Measurements from ENCODE around the gene ZNF334. TPM values are rescaled to one million over a fixed set of nuclear protein-coding genes. Genes with fewer than 3 reads are reported as not detected.

Gene ZNF334
- total RNA-seq, 1 donor, result 5.8 TPM

DNA sequence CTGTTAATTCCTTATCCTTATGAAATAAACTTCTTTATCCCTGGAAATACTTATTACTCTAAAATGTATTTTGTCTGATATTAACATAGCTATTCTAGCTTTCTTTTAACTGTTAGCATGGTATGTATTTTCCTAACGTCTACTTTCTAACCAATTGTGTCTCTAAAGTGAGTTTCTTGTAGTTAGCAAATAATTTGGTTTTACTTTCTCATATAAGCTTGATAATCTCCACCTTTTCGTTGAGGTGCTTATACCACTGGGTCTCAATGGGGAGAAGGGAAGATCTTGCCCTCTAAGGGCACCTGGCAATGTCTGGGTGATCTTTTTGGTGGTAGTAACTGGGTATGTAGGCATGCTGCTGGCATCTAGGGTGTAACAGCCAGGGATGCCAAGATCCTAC is 25.7 kb downstream of the ZNF334 start:
- no peak for DNase-seq (ENCODE audit: insufficient read length, low spot score, missing footprints)
- Histone ChIP-seq H3K27ac (ENCODE audit: low read depth, low read length) (no peak overlapping the region), H3K27me3 (ENCODE audit: insufficient read depth, low read length) (peaks cover 5% of the 10 kb centered on the region)

DNA sequence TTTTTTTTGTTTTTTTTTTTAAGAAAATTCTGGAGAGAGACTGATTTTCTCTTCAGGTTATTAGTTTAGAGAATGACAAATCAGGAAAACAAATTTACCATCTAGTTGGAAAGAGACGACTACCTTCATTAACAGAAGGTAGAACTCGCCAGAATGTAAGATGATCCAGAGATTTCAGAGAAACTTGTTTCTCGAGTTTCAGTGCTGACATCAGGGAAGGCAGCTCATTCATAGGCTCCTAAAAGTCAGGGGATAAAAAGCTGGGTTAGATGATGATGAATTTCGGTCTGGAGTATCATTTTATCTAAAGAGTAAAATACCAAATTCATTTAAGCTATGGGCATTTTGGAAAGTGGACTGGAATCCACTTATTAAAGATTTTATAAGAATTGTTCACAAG is 27.9 kb downstream of the ZNF334 start:
- DNase-seq (ENCODE audit: insufficient read length, low spot score, missing footprints), result no peak
- Histone ChIP-seq H3K9me3 (ENCODE audit: low read depth, low read length) (no peaks in the 10 kb centered on the region), H3K4me3 (ENCODE audit: insufficient read depth, low read length) (no peak overlapping the region), H3K4me2 (ENCODE audit: insufficient read depth, low read length) (peak overlapping the region; percentile 71), H3K27me3 (ENCODE audit: insufficient read depth, low read length) (peaks cover 5% of the 10 kb centered on the region), H3K79me2 (ENCODE audit: insufficient read depth, low read length) (no peaks in the 10 kb centered on the region), H3K27ac (ENCODE audit: low read depth, low read length) (no peak overlapping the region), H3K4me1 (ENCODE audit: insufficient read depth, low read length) (no peaks in the 10 kb centered on the region), H3K36me3 (ENCODE audit: insufficient read depth, low read length) (no peaks in the 10 kb centered on the region), H2AFZ (ENCODE audit: low read length) (no peak overlapping the region), H4K20me1 (ENCODE audit: insufficient read depth, low read length) (no peaks in the 10 kb centered on the region)
- TF ChIP-seq CTCF (IDR thresholded peaks at IDR 0.05; ENCODE audit: extremely low read depth, low read depth, low read length), result no peak

More for the DNA sequence above, 25.7 kb downstream of the ZNF334 start:
- Histone ChIP-seq H3K36me3 (ENCODE audit: insufficient read depth, low read length) (no peaks in the 10 kb centered on the region), H4K20me1 (ENCODE audit: insufficient read depth, low read length) (no peaks in the 10 kb centered on the region), H3K79me2 (ENCODE audit: insufficient read depth, low read length) (no peaks in the 10 kb centered on the region), H2AFZ (ENCODE audit: low read length) (no peak overlapping the region), H3K9me3 (ENCODE audit: low read depth, low read length) (no peaks in the 10 kb centered on the region), H3K4me1 (ENCODE audit: insufficient read depth, low read length) (no peaks in the 10 kb centered on the region), H3K4me2 (ENCODE audit: insufficient read depth, low read length) (no peak overlapping the region), H3K4me3 (ENCODE audit: insufficient read depth, low read length) (no peak overlapping the region)
- no peak for TF ChIP-seq CTCF (IDR thresholded peaks at IDR 0.05; ENCODE audit: extremely low read depth, low read depth, low read length)

- no peaks in the 10 kb centered on the region for H3K36me3 ChIP-seq (ENCODE audit: insufficient read depth, low read length)
- no peaks in the 10 kb centered on the region for H3K4me1 ChIP-seq (ENCODE audit: insufficient read depth, low read length)
- no peaks in the 10 kb centered on the region for H4K20me1 ChIP-seq (ENCODE audit: insufficient read depth, low read length)
- H3K27me3 ChIP-seq (ENCODE audit: insufficient read depth, low read length), result peaks cover 5% of the 10 kb centered on the region
- H3K9me3 ChIP-seq (ENCODE audit: low read depth, low read length), result no peaks in the 10 kb centered on the region
- no peak for DNase-seq (ENCODE audit: insufficient read length, low spot score, missing footprints)
- H3K4me3 ChIP-seq (ENCODE audit: insufficient read depth, low read length), result no peak overlapping the region
- H3K79me2 ChIP-seq (ENCODE audit: insufficient read depth, low read length), result no peaks in the 10 kb centered on the region
- H2AFZ ChIP-seq (ENCODE audit: low read length), result no peak overlapping the region
- no peak for TF ChIP-seq CTCF (IDR thresholded peaks at IDR 0.05; ENCODE audit: extremely low read depth, low read depth, low read length)
- H3K27ac ChIP-seq (ENCODE audit: low read depth, low read length), result no peak overlapping the region
- no peak overlapping the region for H3K4me2 ChIP-seq (ENCODE audit: insufficient read depth, low read length)
Measured at GRCh38 chr20:46484954-46485353, 28.4 kb downstream of the ZNF334 start.

GRCh38 chr20:46483879-46484278 is 29.5 kb downstream of the ZNF334 start:
- Histone ChIP-seq H4K20me1 (ENCODE audit: insufficient read depth, low read length) (no peaks in the 10 kb centered on the region), H3K4me2 (ENCODE audit: insufficient read depth, low read length) (no peak overlapping the region), H2AFZ (ENCODE audit: low read length) (no peak overlapping the region), H3K9me3 (ENCODE audit: low read depth, low read length) (no peaks in the 10 kb centered on the region), H3K4me3 (ENCODE audit: insufficient read depth, low read length) (no peak overlapping the region), H3K36me3 (ENCODE audit: insufficient read depth, low read length) (no peaks in the 10 kb centered on the region), H3K4me1 (ENCODE audit: insufficient read depth, low read length) (no peaks in the 10 kb centered on the region), H3K79me2 (ENCODE audit: insufficient read depth, low read length) (no peaks in the 10 kb centered on the region), H3K27me3 (ENCODE audit: insufficient read depth, low read length) (peaks cover 8% of the 10 kb centered on the region), H3K27ac (ENCODE audit: low read depth, low read length) (no peak overlapping the region)
- DNase-seq (ENCODE audit: insufficient read length, low spot score, missing footprints), result no peak
- TF ChIP-seq CTCF (IDR thresholded peaks at IDR 0.05; ENCODE audit: extremely low read depth, low read depth, low read length), result no peak
